Medulla oblongata (tissue), 1 donor: ENCODE results near the gene CPSF4.
"Not testable (repeated sequence)": the region's sequence is repeated elsewhere in the genome, so short reads cannot be mapped to it uniquely, and the experiment has no call there.

Experiments used
- DNase-seq: peaks from one replicate; pipeline ENCODE4 v3.0.0-alpha.2; 2015; ENCODE audit errors: extremely low spot score

CPSF4 gene

DNA sequence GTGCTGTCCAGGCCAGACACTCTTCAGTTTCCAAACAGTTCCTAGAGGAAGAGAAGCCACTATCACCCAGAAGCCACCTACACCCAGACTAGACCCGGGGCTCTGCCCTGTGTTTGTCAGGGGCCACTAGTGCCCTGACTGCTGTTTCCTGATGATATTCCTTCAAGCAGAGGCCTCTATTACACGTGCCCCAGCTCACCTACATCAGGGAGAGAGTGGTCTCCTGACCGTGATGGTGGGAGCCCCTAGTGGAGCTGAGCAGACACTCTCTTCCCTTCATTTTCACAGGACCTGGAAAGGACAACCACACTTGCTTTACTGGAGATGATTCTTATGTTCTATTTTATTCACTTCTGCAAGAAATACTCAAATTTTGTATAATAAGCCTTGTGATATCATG lies 52.1 kb downstream of the CPSF4 start:
- DNase-seq, result no peak

DNA sequence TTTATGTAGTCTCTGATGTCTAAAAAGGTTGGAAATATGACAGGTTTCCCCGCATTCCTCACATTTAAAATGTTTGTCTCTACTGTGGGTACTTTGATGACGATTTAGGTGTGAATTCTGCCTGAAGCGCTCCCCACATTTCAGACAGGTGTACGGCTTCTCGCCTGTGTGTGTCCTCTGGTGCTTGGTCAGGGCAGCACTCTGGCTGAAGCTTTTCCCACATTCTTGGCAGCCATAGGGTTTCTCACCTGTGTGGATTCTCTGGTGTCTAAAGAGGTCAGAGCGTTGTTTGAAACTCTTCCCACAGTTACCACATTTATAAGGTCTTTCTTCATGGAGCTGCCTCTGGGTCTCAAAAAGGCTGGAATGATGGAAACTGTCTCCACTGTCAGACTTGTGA lies 55.1 kb downstream of the CPSF4 start:
- DNase-seq, result no peak

DNA sequence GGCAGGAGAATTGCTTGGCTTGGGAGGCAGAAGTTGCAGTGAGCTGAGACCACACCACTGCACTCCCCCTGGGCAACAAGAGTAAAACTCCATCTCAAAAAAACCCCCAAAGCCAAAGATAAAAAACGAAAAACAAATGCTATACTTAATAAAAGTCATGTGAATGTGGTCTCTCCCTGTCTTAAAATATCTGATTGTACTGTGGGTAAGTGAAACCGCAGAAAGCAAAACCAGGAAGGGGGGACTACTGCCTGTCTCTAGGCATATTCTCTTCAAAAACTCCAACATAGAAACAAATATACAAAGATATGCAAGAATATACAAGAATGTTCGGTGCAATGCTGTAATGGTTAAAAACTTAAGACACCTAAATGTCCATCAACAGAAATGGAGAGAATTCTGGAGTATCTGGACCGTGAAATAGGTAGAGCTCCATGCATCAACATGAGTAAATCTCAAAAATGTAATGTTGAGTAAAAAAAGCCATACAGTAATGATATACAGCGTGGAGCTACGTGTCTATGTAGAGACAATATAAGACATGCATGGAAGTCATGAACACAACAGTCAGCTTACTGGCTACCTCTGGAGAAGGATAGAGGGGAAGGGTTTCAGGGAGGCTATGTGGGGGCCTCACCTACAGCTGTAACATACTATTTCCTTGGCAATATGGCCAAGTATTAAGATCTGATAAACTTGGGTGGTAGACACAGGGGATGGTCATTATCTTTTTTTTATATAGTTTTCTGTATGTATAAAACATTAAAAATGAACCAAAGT lies 59.2 kb downstream of the CPSF4 start:
- DNase-seq, result no peak

DNA sequence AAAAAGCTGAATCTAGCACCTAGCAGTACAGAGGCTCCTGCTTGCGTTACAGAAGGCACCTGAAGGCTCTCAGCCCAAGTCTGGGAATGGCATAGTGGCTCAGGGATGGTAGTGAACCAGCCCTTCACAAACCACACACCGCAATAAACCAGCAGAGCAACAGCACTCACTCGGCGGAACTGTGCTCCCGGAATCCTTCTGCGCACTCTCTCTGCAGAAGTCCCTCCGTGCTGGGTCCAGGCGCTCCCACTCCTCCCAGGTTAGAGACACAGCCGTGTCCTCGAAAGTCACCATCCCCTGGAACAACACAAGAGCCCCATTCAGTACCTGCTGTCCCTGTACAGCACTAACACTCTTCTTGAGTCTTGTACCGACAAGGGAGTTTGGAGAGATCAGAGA lies 59.8 kb downstream of the CPSF4 start:
- no peak for DNase-seq

DNA sequence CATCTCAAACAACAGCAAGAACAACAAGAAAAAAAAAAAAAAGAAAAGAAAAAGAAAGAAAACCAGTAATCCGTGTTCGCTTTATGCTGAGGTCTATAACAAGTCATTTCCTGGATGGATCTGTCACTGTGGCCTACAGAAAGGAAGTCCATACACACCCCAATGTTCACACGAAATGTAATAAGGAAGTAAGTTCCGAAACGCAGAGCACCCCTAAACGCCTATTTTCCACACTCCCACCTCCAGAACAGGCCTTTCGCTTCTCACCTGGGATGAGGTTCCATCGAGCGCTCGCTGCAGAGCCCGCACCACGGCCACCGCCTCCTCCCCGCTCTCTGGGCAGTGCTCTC lies 60.6 kb downstream of the CPSF4 start:
- DNase-seq, result peak; percentile 22

DNA sequence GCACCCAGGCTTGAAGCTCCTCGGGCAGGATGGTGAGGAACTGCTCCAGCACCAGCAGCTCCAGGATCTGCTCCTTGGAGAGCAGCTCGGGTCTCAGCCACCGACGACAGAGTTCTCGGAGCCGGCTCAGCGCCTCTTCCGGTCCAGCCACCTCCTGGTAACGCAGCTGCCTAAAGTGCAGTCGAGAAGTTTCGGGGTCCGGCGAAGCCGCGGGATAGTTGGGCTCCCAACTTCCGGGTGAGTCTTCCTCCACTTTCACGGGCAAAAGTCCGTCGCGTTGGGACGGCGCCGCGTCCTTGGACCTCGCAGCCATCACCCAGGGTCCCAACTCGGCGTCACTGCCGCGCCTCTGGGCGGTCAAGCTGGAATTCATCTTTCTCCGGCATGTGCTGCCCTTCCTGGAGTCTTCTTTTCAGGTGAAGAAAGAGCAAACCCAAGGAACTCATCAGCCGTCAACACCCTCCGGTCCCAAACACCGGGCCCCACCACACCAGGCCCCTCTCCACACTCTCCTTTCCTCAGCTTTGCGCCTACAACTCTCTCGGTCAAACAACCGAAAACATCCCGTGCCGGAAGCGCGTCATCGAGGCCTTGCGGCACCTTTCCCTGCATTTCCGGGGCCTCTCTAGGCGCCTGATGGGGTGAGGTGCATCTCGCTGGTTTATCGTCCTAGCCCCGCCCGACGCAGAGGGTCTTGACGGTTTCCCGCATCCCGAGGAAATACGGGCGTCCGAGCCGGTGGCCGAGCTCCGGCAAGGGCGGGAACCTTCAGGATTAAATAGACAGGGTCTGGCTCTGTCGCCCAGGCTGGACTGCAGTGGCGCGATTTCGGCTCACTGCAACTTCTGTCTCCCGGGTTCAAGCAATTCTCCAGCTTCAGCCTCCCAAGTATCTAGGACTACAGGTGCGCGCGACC lies 61.2 kb downstream of the CPSF4 start, which contains the start of gene ZNF394:
TSS of gene ZNF394 (minus strand) at position 561 of the 916 bp plus-strand sequence. CDS start at position 373, 188 bp downstream.
- peak; percentile 97 for DNase-seq

DNA sequence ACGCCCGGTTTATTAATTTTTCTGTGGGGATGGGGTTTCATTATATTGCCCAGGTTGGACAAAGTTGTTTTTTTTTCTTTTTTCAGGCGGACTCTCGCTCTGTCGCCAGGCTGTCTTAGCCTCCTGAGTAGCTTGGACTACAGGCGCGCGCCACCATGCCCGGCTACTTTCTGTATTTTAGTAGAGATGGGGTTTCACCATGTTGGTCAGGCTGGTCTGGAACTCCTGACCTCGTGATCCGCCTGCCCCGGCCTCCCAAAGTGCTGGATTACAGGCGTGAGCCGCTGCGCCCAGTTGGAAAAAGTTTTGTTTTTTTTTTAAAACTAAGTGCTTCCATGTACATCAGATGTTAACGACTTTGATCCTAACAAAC lies 61.9 kb downstream of the CPSF4 start:
- no peak for DNase-seq

DNA sequence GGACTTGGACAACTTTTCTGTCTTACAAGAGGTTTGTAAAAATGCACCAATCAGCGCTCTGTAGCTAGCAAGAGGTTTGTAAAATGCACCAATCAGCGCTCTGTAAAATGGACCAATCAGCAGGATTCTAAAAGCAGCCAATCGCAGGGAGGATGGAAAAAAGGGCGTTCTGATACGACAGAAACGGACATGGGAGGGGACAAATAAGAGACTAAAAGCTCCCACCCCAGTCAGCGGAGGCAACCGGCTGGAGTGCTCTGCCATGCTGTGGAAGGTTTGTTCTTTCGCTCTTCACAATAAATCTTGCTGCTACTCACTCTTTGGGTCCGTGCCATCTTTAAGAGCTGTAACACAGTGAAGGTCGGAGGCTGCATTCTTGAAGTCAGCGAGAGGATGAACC lies 62.5 kb downstream of the CPSF4 start:
- DNase-seq, result not testable (repeated sequence)

DNA sequence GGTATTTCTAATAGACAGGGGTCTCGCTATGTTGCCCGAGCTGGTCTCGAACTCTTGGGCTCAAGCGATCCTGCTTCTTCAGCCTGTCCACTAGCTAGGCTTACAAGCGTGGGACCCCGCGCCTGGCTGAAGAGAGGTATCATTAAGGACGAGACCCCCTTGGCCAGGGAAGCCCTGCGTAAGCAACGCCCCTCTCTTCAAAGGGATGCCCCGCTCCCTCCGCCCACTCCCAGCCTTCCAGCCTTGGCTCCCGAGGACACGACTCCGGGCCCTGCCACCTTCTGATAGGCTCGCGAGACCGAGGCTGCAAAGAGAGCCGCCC lies 65.5 kb downstream of the CPSF4 start:
- DNase-seq, result no peak

DNA sequence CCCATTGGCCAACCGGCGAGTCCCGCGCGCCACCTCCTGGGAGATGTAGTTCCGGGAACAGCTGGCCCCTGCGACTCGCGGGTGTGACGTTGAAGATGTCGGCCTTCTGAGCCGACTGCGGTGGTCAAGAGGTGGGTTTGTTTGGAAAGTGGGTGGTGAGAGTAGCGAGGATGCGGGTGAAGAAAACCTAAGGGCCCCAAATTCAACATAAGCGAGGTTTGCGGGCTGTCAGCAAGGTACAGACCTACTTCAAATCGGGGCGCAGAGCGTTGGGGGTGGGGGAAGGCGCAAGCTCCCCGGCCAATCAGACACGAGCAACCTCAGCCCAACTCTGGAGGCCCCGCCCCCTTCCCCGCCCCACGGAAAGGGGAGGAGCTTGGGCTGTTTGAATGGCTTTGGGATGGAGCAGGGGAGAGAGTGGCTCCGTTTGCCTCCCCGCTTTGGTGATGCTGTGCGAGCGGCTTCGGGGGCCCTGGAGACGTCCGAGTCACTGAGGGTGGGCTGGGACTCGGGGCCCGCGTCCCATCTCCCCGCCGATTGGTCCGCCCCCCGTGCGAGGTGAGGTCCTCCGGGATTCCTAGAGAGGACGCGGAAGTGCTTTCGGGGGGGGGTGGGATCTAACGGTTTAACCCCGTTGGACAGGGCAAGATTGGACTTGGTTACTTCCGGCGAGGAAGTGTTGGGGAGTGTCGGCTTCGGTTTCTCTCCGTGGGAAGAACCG lies 66.0 kb downstream of the CPSF4 start, which contains the start of gene ZKSCAN5:
TSS of gene ZKSCAN5 (plus strand) at position 60 of the 721 bp plus-strand sequence. CDS start 1,383 bp downstream, outside the sequence.
- peak; percentile 98 for DNase-seq

DNA sequence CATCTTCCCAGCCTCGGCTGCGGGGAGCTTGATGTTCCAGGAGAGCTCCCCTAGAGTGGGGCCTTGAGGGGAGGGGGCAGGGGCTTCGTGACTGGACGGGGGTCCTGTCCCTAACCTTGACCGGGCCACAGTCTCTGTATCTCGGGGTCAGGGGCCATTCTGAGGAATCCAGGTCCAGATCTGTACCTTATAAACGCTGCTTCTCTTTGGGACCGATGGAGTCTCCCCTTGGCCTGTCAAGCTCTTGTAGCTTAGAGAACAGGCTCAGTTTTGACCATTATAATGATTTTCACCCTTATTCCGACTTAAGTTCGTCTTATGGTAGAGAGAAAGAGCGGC lies 66.5 kb downstream of the CPSF4 start:
- DNase-seq, result no peak
